Trophoblast cell (in vitro differentiated cells and primary cell): ENCODE data around the gene DNTT.

Experiments
- DNase-seq, 2 donors: peaks; one replicate each; pipeline ENCODE4 v3.0.0-alpha.2; 2016
- H2AFZ ChIP-seq: 2 replicates; pipeline ENCODE4 v1.6.1; 2013; ENCODE audit warnings: low read length, moderate library complexity, mild to moderate bottlenecking; ENCODE audit not compliant: insufficient read depth, poor library complexity
- H2AK5ac ChIP-seq: 2 replicates; pipeline ENCODE4 v1.6.1; 2013; ENCODE audit warnings: mild to moderate bottlenecking, low read length
- H2BK120ac ChIP-seq: 2 replicates; pipeline ENCODE4 v1.6.1; 2013; ENCODE audit warnings: low read length, mild to moderate bottlenecking, moderate library complexity; ENCODE audit not compliant: insufficient read depth, poor library complexity
- H2BK12ac ChIP-seq: 2 replicates; pipeline ENCODE4 v1.6.1; 2013; ENCODE audit warnings: mild to moderate bottlenecking, low read length, moderate library complexity
- H2BK5ac ChIP-seq: 2 replicates; pipeline ENCODE4 v1.6.1; 2013; ENCODE audit warnings: low read length, low read depth, moderate library complexity, mild to moderate bottlenecking; ENCODE audit not compliant: poor library complexity
- H3K14ac ChIP-seq: 2 replicates; pipeline ENCODE4 v1.6.1; 2013; ENCODE audit warnings: mild to moderate bottlenecking, low read length
- H3K18ac ChIP-seq: 2 replicates; pipeline ENCODE4 v1.6.1; 2013; ENCODE audit warnings: mild to moderate bottlenecking, low read length
- H3K23ac ChIP-seq: 2 replicates; pipeline ENCODE4 v1.6.1; 2013; ENCODE audit warnings: low read length
- H3K27ac ChIP-seq: 2 replicates; pipeline ENCODE4 v1.5.1; 2013; ENCODE audit warnings: low read depth, mild to moderate bottlenecking, inconsistent platforms, low read length, moderate library complexity
- H3K27me3 ChIP-seq: 2 replicates; pipeline ENCODE4 v1.6.1; 2013; ENCODE audit warnings: inconsistent platforms, mild to moderate bottlenecking, low read length, moderate library complexity; ENCODE audit not compliant: insufficient read depth
- H3K36me3 ChIP-seq, 2 experiments: 1 replicate in 1 of 2; 2 replicates in 1 of 2; pipeline ENCODE4 v1.6.1; 2013; ENCODE audit warnings: low read length in 2 of 2, mild to moderate bottlenecking in 2 of 2, moderate library complexity in 1 of 2; ENCODE audit not compliant: insufficient read depth in 2 of 2, control insufficient read depth in 1 of 2
- H3K4ac ChIP-seq: 2 replicates; pipeline ENCODE4 v1.6.1; 2013; ENCODE audit warnings: low read depth, mild to moderate bottlenecking, low read length, moderate library complexity
- H3K4me1 ChIP-seq, 2 experiments: 1 replicate in 1 of 2; 2 replicates in 1 of 2; pipeline ENCODE4 v1.6.1; 2013; ENCODE audit warnings: low read length in 2 of 2, mild to moderate bottlenecking in 2 of 2, moderate library complexity in 1 of 2; ENCODE audit not compliant: insufficient read depth in 2 of 2, control insufficient read depth in 1 of 2
- H3K4me2 ChIP-seq: 2 replicates; pipeline ENCODE4 v1.6.1; 2013; ENCODE audit warnings: inconsistent platforms, mild to moderate bottlenecking, low read length, moderate library complexity
- H3K4me3 ChIP-seq: 2 replicates; pipeline ENCODE4 v1.5.1; 2013; ENCODE audit warnings: mild to moderate bottlenecking, low read depth, low read length, inconsistent platforms
- H3K79me1 ChIP-seq: one replicate; pipeline ENCODE4 v1.6.1; 2013; ENCODE audit warnings: low read length
- H3K79me2 ChIP-seq: 2 replicates; pipeline ENCODE4 v1.6.1; 2013; ENCODE audit warnings: low read length, mild to moderate bottlenecking; ENCODE audit not compliant: control insufficient read depth, insufficient read depth, poor library complexity
- H3K9ac ChIP-seq: 2 replicates; pipeline ENCODE4 v1.6.1; 2013; ENCODE audit warnings: mild to moderate bottlenecking, low read length
- H3K9me3 ChIP-seq: 2 replicates; pipeline ENCODE4 v1.6.1; 2013; ENCODE audit warnings: low read depth, mild to moderate bottlenecking, control low read depth, inconsistent platforms, low read length; ENCODE audit not compliant: insufficient read depth
- H4K12ac ChIP-seq: 2 replicates; pipeline ENCODE4 v1.6.1; 2013; ENCODE audit warnings: low read depth, mild to moderate bottlenecking, low read length, moderate library complexity
- H4K8ac ChIP-seq: 2 replicates; pipeline ENCODE4 v1.6.1; 2013; ENCODE audit warnings: low read depth, mild to moderate bottlenecking, low read length, moderate library complexity
- H4K91ac ChIP-seq: one replicate; pipeline ENCODE4 v1.6.1; 2013; ENCODE audit warnings: low read depth, mild to moderate bottlenecking, low read length, moderate library complexity
- WGBS: extraction: QIAGEN DNeasy Blood & Tissue Kit; methylation state at CpG from one replicate; pipeline ENCODE4 v1.1.7; 2013; ENCODE audit warnings: missing lambda C conversion rate; ENCODE audit not compliant: insufficient read length, insufficient coverage; ENCODE audit errors: extremely low coverage; 5-methylcytosine and 5-hydroxymethylcytosine counted together

Gene DNTT

GRCh38 chr10:96368971-96369370 lies 64.7 kb downstream of the DNTT start:
- peaks cover 2% of the 10 kb centered on the region for H3K79me1 ChIP-seq

GRCh38 chr10:96369890-96370583 lies 65.8 kb downstream of the DNTT start:
- Histone ChIP-seq H3K23ac (no peak overlapping the region), H3K79me2 (no peaks in the 10 kb centered on the region)
- peak; percentile 79 to 82 for DNase-seq

More at GRCh38 chr10:96368971-96369370, 64.7 kb downstream of the DNTT start:
- H3K4me1 ChIP-seq, result peaks cover 2% of the 10 kb centered on the region in 2 experiments
- H3K79me2 ChIP-seq, result no peaks in the 10 kb centered on the region
- H3K4ac ChIP-seq, result no peak overlapping the region
- no peak overlapping the region for H3K23ac ChIP-seq
- no peak overlapping the region for H4K91ac ChIP-seq
- no peaks in the 10 kb centered on the region for H3K36me3 ChIP-seq
- no peak overlapping the region for H3K18ac ChIP-seq
- H2BK5ac ChIP-seq, result no peak overlapping the region
- no peak overlapping the region for H3K4me3 ChIP-seq
- H2BK120ac ChIP-seq, result no peak overlapping the region
- no peak overlapping the region for H3K14ac ChIP-seq
- H3K27ac ChIP-seq, result no peak overlapping the region
- whole genome bisulfite sequencing, result no CpG with 5 or more reads among the region's 5 CpGs
- no peak overlapping the region for H2AK5ac ChIP-seq
- H4K8ac ChIP-seq, result no peak overlapping the region
- no peaks in the 10 kb centered on the region for H3K27me3 ChIP-seq
- peaks cover 2% of the 10 kb centered on the region for H3K9me3 ChIP-seq
- no peak overlapping the region for H3K9ac ChIP-seq
- no peak for DNase-seq
- no peak overlapping the region for H2AFZ ChIP-seq
- no peak overlapping the region for H2BK12ac ChIP-seq
- H4K12ac ChIP-seq, result no peak overlapping the region
- no peak overlapping the region for H3K4me2 ChIP-seq

GRCh38 chr10:96370584-96371157 lies 66.4 kb downstream of the DNTT start:
- Histone ChIP-seq H2AK5ac (no peak overlapping the region), H3K27me3 (no peaks in the 10 kb centered on the region), H3K36me3 (no peaks in the 10 kb centered on the region), H3K9ac (no peak overlapping the region), H3K23ac (no peak overlapping the region), H4K8ac (no peak overlapping the region), H3K14ac (no peak overlapping the region), H3K79me2 (no peaks in the 10 kb centered on the region), H3K4me3 (no peak overlapping the region), H3K4me2 (no peak overlapping the region), H3K79me1 (peaks cover 2% of the 10 kb centered on the region), H3K4ac (no peak overlapping the region), H3K18ac (no peak overlapping the region), H2AFZ (no peak overlapping the region), H4K91ac (no peak overlapping the region), H2BK5ac (no peak overlapping the region), H3K27ac (no peak overlapping the region), H3K4me1 (peaks cover 4 to 6% of the 10 kb centered on the region in 2 experiments), H2BK120ac (no peak overlapping the region), H2BK12ac (no peak overlapping the region), H3K9me3 (peaks cover 2% of the 10 kb centered on the region), H4K12ac (no peak overlapping the region)
- peak; percentile 40 to 85 for DNase-seq
- no CpG with 5 or more reads among the region's 16 CpGs for WGBS

More at GRCh38 chr10:96369890-96370583, 65.8 kb downstream of the DNTT start:
- Histone ChIP-seq H4K12ac (no peak overlapping the region), H2AFZ (no peak overlapping the region), H3K4me2 (no peak overlapping the region), H3K14ac (no peak overlapping the region), H3K79me1 (peaks cover 2% of the 10 kb centered on the region), H3K27ac (no peak overlapping the region), H2BK120ac (no peak overlapping the region), H3K27me3 (no peaks in the 10 kb centered on the region), H4K91ac (no peak overlapping the region), H3K9ac (no peak overlapping the region), H3K4ac (no peak overlapping the region), H3K36me3 (no peaks in the 10 kb centered on the region), H3K18ac (no peak overlapping the region), H3K9me3 (peaks cover 2% of the 10 kb centered on the region), H2AK5ac (no peak overlapping the region), H4K8ac (no peak overlapping the region), H3K4me1 (peaks cover 3 to 4% of the 10 kb centered on the region in 2 experiments), H2BK5ac (no peak overlapping the region), H3K4me3 (no peak overlapping the region), H2BK12ac (no peak overlapping the region)
- no CpG with 5 or more reads among the region's 38 CpGs for WGBS

- no peak overlapping the region for H4K91ac ChIP-seq
- H3K4me3 ChIP-seq, result no peak overlapping the region
- H2BK5ac ChIP-seq, result no peak overlapping the region
- H3K4me2 ChIP-seq, result no peak overlapping the region
- H3K27ac ChIP-seq, result no peak overlapping the region
- no peak overlapping the region for H4K12ac ChIP-seq
- H3K9me3 ChIP-seq, result peaks cover 2% of the 10 kb centered on the region
- H3K27me3 ChIP-seq, result no peaks in the 10 kb centered on the region
- H3K36me3 ChIP-seq, result no peaks in the 10 kb centered on the region
- no peak overlapping the region for H2AK5ac ChIP-seq
- no peak overlapping the region for H2AFZ ChIP-seq
- H3K9ac ChIP-seq, result no peak overlapping the region
- no peaks in the 10 kb centered on the region for H3K79me1 ChIP-seq
- no peak overlapping the region for H2BK120ac ChIP-seq
- peaks cover 3 to 4% of the 10 kb centered on the region in 2 experiments for H3K4me1 ChIP-seq
- H3K14ac ChIP-seq, result no peak overlapping the region
- WGBS, result no CpG with 5 or more reads among the region's 11 CpGs
- DNase-seq, result no peak
- H3K18ac ChIP-seq, result no peak overlapping the region
- H3K23ac ChIP-seq, result no peak overlapping the region
- H3K4ac ChIP-seq, result no peak overlapping the region
- H2BK12ac ChIP-seq, result no peak overlapping the region
- no peak overlapping the region for H4K8ac ChIP-seq
- no peaks in the 10 kb centered on the region for H3K79me2 ChIP-seq
Measured at GRCh38 chr10:96371356-96371755, 67.1 kb downstream of the DNTT start.
